HFF-Myc (cell line): ENCODE data around the gene SMOC1.

ENCODE experiments used
- DNase-seq: peaks from one replicate; pipeline ENCODE4 v3.0.0-alpha.2; 2011; ENCODE audit warnings: low read depth; ENCODE audit errors: extremely low read depth
- H3K4me3 ChIP-seq: replicated peaks from 2 replicates; pipeline ENCODE4 v1.5.1; 2011; ENCODE audit warnings: low read depth, mild to moderate bottlenecking, control low read depth, low read length
- TF ChIP-seq, protein P1 (sequence below): IDR thresholded peaks from 2 replicates; pipeline ENCODE4 v1.5.1; 2012; ENCODE audit warnings: mild to moderate bottlenecking, low read depth, low read length, control low read depth; ENCODE audit errors: missing control alignments

SMOC1 gene

DNA sequence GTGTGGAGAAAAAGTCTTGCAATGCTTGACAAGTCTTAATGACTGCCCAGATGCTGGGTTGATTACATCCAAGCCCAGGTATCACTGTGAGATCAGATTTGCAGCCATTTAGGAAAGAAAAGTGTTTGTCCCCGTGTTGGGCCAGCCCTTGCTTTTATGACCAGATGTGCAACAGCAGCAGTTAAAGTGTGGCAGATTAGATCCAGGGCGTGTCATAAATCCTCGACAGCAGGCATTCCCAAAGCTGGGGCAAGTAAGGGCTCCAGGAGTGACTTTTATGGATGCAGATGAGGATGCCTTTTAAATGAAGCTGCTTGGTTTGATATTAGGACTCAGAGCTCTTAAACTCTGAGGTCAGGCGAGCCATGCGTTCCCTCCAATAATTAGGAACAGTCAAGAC lies 1.7 kb downstream of the SMOC1 start:
- no peak for DNase-seq
- no peak overlapping the region for H3K4me3 ChIP-seq
- TF ChIP-seq, protein P1, sequence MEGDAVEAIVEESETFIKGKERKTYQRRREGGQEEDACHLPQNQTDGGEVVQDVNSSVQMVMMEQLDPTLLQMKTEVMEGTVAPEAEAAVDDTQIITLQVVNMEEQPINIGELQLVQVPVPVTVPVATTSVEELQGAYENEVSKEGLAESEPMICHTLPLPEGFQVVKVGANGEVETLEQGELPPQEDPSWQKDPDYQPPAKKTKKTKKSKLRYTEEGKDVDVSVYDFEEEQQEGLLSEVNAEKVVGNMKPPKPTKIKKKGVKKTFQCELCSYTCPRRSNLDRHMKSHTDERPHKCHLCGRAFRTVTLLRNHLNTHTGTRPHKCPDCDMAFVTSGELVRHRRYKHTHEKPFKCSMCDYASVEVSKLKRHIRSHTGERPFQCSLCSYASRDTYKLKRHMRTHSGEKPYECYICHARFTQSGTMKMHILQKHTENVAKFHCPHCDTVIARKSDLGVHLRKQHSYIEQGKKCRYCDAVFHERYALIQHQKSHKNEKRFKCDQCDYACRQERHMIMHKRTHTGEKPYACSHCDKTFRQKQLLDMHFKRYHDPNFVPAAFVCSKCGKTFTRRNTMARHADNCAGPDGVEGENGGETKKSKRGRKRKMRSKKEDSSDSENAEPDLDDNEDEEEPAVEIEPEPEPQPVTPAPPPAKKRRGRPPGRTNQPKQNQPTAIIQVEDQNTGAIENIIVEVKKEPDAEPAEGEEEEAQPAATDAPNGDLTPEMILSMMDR = no peak

DNA sequence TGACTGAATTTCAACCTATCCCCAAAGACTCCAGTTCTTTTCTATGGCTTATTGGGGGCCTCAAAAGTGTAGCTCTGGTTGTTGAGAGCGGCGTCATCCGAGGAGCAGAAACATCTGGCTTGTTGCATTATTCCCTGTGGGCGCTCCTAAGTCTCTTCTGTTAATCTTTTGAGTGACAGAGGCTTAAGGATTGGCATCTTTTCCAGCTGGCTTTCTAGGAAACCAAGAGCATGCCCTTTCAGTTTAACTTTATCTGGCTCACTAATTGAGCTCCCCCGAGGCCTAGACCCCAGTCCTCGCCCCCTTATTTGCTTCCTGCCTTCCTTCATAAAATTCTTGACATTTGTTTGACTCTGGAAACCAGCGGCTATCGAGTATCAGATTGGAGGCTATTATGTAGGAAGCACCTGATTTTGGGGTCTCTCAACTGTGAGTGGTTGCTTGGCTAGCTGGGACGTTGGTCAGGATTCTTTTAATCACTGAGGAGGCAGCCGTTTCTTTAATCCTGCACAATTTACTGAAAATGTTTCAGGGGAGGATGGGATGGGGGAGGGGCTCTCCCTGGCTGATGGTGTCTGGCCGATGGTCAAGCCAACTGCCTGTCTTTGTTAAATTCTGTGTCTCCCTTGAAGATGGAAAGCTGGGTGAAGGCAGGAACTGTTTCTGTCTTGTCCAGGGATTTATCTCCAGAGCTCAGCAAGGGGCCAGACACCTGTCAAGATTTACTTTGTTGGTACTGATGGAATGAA lies 3.1 kb downstream of the SMOC1 start:
- no peak overlapping the region for H3K4me3 ChIP-seq
- no peak for DNase-seq
- TF ChIP-seq, protein P1 = no peak

DNA sequence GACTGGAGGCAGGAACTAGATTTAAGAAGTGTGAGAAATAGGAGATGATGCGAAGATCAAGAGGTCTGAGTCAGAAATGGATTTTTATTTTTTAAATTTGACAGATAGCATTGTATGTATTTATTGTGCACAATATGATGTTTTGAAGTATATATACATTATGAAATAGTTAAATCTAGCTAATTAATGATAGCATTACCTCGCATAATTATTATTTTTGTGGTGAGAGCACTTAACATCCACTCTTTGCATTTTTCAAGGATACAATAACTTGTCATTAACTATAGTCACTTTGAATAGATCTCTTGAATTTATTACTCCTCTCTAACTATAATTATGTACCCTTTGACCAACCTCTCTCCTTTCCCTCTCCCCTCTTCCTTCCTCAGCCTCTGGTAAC lies 3.7 kb downstream of the SMOC1 start:
- TF ChIP-seq, protein P1 = no peak
- no peak for DNase-seq
- no peak overlapping the region for H3K4me3 ChIP-seq

DNA sequence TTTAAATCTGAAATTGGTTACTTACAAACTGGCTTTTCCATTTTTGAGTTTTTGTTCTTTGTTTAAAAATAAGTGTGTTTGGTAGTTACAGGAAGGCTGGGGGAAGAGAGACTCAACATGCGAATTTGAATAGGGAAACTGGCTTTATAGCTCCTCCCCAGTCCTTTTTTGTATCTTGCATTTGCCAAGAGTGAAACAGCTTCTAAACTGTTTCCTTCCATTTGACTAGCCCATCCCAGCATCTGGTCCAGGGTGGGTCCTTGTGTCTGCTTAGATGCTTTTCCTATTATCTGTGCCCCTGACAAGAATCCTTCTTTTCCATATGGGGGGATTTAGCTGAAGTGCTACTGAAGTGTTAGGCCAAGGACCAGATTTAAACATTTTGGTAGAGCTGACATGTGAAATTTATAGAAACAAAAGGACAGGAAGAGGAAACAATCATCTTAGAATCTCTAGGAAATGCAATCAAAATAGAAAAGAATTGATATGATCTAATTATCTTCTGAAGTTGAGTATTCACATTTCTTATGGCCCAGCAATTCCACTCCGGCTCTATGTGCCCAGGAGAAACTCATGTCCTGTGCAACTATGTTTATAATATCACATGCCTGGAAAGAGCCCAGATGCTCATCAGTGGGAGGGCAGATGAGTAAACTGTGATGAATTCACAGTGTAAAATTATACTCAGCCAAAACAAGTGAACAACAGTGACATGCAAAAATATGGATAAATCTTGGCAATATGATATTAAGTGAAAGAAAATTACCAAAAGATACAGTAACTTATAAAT lies 7.4 kb downstream of the SMOC1 start:
- TF ChIP-seq, protein P1 = no peak
- DNase-seq = no peak
- no peak overlapping the region for H3K4me3 ChIP-seq

DNA sequence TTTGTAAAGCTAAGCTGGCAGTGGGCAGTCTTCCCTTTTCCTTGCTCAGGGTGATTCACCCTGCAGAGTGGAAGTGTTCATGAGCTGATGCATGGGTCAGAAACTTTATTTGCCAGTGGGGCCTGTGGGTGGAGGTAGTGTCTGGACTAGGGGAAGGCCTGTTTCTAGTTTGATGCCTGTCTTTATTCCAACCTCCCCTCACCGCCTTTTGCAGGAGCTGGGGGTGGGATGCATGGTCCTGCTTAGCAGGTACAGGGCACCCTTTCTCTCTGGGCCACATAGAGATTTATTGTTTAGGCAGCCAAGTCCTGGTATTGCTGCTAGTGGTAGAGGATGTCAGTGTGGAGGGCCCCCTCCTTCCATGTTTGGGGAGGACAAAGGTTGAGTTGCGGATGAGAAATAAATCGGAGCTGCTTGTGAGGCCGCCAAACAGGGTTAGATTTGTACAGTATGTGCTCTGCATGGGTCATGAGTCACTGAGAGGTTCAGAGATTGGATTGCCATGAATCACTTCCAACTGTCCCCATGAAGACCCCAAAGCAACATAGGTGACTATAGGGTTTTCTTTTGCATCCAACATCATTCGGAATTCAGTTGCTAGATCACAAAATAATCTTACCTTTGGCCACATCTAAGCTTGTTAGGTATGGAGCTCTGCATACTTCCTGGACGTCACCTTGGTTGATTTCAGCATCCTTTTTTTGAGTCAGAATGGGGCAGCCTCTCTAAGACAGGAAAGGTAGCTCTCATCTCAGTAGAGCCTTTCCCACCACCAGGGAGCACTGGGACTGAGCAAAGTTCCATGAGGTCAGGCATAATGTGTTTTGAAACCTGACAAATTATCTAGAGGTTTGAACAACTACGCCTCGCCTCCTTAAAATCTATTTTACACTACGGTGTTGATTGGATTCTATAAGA lies 8.8 kb downstream of the SMOC1 start:
- TF ChIP-seq, protein P1 = no peak
- DNase-seq = no peak
- H3K4me3 ChIP-seq = no peak overlapping the region

DNA sequence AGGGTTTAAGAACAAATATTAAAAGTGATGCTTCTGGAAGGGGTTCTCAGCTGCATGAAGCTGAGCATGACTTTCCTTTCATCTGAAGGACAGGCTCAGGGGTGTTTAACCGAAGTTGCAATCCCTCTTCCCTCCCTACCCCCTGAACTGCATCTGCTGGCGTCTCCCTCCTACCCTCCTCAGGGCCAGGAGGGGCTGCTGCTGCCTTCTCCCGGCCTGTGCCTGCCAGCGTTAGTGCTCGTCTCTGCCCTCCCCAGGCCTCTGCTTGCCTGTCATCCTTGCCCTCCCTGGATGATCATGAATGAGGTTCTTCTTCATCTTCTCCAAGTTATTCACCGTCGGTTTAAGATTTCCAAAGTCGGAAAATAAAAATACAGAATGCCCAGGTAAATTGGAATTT lies 12.2 kb downstream of the SMOC1 start:
- no peak overlapping the region for H3K4me3 ChIP-seq
- no peak for DNase-seq
- TF ChIP-seq, protein P1 = no peak
